Diencephalon (tissue), 1 donor: ENCODE data around the gene VPS37D. TPM values are rescaled to one million over a fixed set of nuclear protein-coding genes. Genes with fewer than 3 reads are reported as not detected.

Experiments used
- small RNA-seq: library from RNA; depleted of rRNA; stranded (forward); fragments of <200 nt; gene quantifications from one replicate; pipeline ENCODE3, GENCODE V24; 2014
- total RNA-seq: library from RNA; depleted of rRNA; stranded (reverse); fragments of >200 nt; gene quantifications from one replicate; pipeline ENCODE4 v1.2.3, GENCODE V29; 2014

The VPS37D gene, protein sequence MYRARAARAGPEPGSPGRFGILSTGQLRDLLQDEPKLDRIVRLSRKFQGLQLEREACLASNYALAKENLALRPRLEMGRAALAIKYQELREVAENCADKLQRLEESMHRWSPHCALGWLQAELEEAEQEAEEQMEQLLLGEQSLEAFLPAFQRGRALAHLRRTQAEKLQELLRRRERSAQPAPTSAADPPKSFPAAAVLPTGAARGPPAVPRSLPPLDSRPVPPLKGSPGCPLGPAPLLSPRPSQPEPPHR
- 24.0 TPM for total RNA-seq

DNA sequence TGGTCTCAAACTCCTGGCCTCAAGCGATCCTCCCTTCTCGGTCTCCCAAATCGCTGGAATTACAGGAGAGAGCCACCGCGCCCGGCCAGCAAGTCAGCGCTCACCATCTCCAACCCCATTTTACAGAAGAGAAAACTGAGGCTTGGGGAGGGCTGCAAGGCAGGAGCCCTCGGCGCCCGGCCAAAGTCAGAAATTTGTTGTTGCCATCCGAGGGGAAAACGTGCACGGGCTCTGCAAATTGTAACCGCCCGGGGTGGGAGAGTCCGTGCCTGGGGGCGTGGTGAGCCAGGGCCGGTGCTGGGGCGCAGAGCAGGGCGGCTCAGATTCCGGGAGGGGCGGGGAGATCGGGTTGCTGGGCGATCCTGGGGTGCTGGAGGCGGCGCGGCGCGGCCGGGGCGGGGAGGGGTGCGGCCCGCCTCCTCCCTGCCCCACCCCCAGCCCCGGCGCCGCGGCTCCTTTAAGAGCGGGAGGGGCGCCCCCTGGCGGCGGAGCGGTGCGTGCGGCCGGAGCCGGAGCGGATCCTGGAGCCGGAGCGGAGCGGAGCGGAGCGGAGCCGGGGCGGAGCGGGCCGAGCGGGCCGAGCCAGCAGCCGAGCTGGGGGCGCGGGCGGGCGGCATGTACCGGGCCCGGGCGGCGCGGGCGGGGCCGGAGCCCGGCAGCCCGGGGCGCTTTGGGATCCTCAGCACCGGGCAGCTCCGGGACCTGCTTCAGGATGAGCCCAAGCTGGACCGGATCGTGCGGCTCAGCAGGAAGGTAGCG is at the start of gene VPS37D:
Gene VPS37D (plus strand): TSS at position 488 of the 759 bp plus-strand sequence. CDS start 128 bp downstream, at position 616.

DNA sequence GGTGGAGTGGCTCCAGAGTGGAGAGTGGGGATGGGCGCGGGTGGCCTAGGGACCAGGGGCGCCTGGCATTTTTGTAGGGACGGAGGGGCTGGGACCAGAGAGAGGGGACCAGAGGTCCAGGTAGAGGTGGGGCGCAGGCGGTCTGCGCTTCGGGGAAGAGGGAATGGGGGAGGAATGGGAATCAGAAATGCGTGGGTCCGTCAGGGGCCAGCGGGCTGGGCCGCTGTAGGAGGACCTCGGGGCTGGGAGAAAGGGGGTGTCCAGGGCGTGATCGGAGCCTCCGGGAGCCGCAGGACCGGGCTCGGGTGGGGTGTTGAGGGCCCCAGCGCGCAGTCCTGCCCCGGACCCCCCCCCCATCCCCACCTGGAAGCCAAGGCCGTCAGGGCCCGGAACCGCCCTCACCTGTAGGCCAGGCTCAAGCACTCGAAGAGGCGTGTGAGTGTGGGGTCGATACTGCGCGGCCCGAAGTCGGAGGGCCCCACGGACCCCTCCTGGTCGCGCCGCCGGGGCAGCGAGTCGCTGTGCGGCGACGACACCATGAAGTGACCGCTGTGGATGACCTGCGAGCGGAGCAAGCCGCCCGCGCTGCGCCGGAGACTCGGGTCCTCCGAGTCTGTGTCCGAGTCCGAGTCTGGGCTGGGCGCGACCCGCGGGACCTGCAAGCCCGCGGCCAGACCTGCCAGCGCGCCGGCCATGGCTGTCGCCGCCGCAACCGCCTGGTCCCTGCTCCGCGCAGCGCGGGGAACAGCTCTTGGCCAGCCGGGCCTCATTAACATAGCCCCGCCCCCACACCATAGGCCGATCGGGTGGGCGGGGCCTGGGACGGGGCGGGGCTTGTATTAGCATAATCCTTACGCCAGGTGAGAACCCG is 43.6 kb upstream of the VPS37D start, which contains the start of gene MLXIPL:
Gene MLXIPL (minus strand): TSS at position 725 of the 871 bp plus-strand sequence. CDS start 30 bp downstream, at position 695.

DNA sequence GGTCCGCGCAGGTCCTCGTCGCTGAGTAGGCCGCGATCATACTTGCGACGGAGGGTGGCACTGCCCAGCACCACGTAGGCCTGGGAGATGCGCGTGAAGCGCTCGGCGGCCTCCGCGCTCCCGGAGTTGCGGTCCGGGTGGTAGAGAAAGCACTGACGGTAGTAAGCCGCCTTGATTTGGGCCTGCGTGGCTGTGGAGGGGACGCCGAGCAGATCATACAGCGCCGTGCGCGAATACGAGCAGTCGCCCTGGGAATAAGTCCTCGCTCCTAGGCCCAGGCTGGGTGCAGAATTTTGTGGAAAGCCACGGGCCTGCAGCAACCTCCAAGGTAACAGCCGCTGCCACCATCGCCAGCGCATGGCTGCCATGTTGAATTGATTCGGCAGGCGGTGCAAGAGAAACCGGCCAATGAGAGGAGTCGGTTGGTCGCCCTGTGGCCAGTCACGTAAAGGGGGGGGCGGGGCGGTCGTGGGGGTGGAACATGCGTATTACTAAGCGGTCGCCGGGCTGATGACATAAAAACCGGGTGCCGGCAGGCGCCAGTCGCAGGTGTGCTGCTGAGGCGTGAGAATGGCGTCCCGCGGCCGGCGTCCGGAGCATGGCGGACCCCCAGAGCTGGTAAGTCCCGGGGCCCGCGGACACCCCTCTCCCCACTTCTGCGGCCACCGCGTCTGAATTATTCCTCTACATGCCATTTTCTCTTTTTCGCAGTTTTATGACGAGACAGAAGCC is 15.6 kb downstream of the VPS37D start, which contains the start of the genes BUD23 and DNAJC30:
Gene BUD23 (plus strand): TSS at position 542 of the 732 bp plus-strand sequence. CDS start 29 bp downstream, at position 571.
Gene DNAJC30 (minus strand): TSS at position 398 of the 732 bp plus-strand sequence. CDS start 30 bp downstream, at position 368.

DNA sequence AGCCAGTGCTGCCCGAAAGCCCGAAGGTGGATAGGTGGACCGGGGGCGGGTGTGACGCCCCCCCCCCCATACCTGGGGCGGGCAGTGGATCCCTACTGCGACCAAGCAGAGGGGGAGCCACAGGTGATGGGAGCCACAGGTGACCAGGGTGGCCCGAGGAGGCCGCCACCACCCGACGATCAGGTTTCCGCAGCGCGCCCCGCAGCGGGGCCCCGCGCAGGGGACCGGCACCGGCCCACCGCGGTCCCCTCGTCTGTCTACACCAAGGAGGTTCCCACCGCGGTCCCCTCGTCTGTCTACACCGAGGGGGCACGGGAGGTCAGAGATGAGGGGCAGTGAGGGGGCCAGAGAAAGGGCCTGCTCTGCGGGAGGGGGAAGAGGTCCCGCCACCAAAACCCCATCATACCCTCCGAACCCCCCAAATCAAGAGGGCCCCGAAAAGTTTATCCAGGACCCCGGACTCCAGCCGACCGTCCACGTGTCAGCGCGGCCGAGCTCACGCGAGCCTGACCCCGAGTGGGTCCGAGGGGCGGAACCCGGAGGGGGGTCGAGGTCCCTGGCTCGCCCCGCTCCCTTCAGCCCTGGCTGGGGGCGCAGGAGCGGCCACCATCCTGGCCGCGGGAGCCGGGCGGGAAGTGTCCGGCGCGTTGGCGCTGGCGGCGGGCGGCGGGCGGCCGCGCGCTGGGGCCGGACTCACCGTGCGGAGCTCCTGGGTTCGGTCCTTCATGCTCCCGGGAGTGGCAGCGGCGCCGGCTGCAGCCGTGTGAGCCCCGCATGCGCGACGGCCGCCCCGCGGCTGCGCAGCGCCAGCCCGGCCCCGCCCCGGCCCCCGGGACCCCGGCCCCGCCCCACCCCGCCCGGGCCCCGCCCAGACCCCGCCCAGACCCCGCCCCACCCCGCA is 51.5 kb downstream of the VPS37D start, which contains the start of gene STX1A:
Gene STX1A (minus strand): TSS at position 765 of the 901 bp plus-strand sequence. CDS start 38 bp downstream, at position 727.

Small RNA genes within 50 kb of the gene (small RNA-seq; reads per million reads assigned to genes)
- 0.18 reads per million for gene MIR4284

Other genes with a start within 250 kb of the VPS37D start
- gene FZD9, start 234.1 kb upstream of the VPS37D start, total RNA-seq = 5.1 TPM
- gene BAZ1B, start 145.5 kb upstream of the VPS37D start, total RNA-seq = 52.1 TPM
- gene BCL7B, start 110.1 kb upstream of the VPS37D start, total RNA-seq = 11.1 TPM
- gene TBL2, start 89.3 kb upstream of the VPS37D start, total RNA-seq = 40.6 TPM
- gene MLXIPL, start 43.3 kb upstream of the VPS37D start, total RNA-seq = 0.69 TPM
- 3.5 TPM for gene DNAJC30, start 15.6 kb downstream of the VPS37D start, total RNA-seq
- 36.7 TPM for gene BUD23, start 15.8 kb downstream of the VPS37D start, total RNA-seq
- gene STX1A, start 51.8 kb downstream of the VPS37D start, total RNA-seq = 68.0 TPM
- gene ABHD11, start 71.0 kb downstream of the VPS37D start, total RNA-seq = 11.5 TPM
- 0.69 TPM for gene CLDN3, start 102.4 kb downstream of the VPS37D start, total RNA-seq
- gene CLDN4, start 163.2 kb downstream of the VPS37D start, total RNA-seq = 0.69 TPM
- 0.46 TPM for gene METTL27, start 174.7 kb downstream of the VPS37D start, total RNA-seq
- not detected for gene TMEM270, start 193.3 kb downstream of the VPS37D start, total RNA-seq